Upper lobe of left lung (tissue), 4 donors: ENCODE results near the gene DUSP16.

Source experiments
- POLR2A ChIP-seq, 4 donors: fragments of 450-650 bp; IDR thresholded peaks; one replicate each; pipeline ENCODE4 v1.5.1; 2016 to 2017; ENCODE audit warnings: antibody characterized with exemption in 4 of 4, mild to moderate bottlenecking in 2 of 4
- TF ChIP-seq, protein P1 (sequence below), 6 experiments: fragments of 450-650 bp in 4 of 6; fragments of 200-600 bp in 2 of 6; sonication (generic) in 2 of 6; IDR thresholded peaks; one replicate each; pipeline ENCODE4 v1.5.1; 2016 to 2019; ENCODE audit warnings: antibody characterized with exemption in 6 of 6

DNA sequence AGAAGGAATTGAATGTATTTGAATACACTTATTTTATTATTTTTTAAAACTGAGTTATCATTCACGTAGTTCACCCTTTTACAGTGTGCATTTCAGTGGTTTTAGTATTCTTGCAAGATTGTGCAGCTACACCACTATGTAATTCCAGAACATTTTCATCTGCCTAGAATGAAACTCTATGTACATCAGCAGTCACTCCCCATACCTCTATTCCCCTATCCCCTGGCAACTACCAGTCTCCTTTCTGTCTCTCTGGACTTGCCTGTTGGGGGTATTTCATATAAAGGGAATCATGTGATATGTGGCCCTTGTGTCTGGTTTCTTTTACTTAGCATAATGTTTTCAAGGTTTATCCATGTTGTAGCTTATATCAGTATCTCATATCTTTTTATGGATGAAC is 109.0 kb downstream of the DUSP16 start:
- TF ChIP-seq, protein P1, sequence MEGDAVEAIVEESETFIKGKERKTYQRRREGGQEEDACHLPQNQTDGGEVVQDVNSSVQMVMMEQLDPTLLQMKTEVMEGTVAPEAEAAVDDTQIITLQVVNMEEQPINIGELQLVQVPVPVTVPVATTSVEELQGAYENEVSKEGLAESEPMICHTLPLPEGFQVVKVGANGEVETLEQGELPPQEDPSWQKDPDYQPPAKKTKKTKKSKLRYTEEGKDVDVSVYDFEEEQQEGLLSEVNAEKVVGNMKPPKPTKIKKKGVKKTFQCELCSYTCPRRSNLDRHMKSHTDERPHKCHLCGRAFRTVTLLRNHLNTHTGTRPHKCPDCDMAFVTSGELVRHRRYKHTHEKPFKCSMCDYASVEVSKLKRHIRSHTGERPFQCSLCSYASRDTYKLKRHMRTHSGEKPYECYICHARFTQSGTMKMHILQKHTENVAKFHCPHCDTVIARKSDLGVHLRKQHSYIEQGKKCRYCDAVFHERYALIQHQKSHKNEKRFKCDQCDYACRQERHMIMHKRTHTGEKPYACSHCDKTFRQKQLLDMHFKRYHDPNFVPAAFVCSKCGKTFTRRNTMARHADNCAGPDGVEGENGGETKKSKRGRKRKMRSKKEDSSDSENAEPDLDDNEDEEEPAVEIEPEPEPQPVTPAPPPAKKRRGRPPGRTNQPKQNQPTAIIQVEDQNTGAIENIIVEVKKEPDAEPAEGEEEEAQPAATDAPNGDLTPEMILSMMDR (IDR thresholded peaks at IDR 0.05) = no peak
- no peak for TF ChIP-seq POLR2A (IDR thresholded peaks at IDR 0.05)
